ENCODE data around the gene MACROH2A1.

DNA sequence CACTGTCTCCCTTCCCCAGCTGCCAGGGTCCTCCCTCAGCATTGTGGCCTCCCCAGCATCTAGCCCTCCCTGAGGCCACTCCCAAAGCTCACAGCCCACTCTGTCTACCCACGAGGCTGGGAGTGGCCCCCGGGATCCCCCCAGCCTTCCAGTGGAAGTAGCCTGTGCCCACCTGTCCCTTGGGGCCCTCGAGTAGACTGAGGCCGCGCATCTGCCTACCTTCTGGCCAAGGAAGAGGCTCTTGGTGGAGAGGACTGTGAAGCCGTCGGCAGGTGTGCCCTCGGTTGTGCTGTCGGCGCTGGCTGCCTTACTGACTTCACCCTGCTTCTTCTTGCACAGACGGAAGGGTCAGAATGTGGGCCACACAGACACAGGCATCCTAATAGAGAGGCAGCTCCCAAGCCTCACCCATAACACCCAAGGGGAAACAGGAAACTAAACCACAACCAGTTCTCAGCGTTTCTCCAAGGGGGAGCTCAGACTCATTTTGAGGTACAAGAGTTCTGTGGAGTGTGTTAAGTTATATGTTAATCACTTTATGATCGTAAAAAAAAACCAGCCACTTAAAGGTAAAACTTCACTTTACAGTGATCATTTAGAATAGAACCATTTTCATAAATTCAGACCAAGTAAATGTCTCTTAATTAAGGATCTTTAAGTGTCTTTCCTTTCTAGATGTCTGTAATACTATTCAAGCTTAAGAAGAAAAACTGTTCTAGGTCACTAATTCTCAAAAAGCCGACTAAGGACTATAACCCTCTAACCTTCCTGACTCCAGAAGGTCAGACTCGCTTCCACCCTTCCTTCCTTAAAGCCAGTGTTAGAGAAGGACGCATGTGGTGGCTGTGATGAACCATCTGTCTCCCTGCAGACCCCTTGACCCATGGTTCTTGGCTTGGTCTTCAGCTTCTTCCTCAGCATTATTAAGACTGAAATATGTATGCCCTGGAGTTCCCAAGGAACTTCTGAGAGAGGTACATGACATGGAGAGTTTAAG, 38.5 kb downstream of the MACROH2A1 start:
- TF ChIP-seq, protein P1, sequence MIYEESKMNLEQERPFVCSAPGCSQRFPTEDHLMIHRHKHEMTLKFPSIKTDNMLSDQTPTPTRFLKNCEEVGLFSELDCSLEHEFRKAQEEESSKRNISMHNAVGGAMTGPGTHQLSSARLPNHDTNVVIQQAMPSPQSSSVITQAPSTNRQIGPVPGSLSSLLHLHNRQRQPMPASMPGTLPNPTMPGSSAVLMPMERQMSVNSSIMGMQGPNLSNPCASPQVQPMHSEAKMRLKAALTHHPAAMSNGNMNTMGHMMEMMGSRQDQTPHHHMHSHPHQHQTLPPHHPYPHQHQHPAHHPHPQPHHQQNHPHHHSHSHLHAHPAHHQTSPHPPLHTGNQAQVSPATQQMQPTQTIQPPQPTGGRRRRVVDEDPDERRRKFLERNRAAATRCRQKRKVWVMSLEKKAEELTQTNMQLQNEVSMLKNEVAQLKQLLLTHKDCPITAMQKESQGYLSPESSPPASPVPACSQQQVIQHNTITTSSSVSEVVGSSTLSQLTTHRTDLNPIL (CRISPR knock-in tag; IDR thresholded peaks at IDR 0.05; ENCODE audit: low read depth), result no peak
- TF ChIP-seq RARB (CRISPR knock-in tag; IDR thresholded peaks at IDR 0.05) (no peak), ZFP30 (CRISPR knock-in tag; IDR thresholded peaks at IDR 0.05) (no peak), ZNF565 (CRISPR knock-in tag; conservative IDR thresholded peaks at IDR 0.05; ENCODE audit: low read depth) (no peak), ZC3H10 (CRISPR knock-in tag; IDR thresholded peaks at IDR 0.05) (no peak), ZFP3 (CRISPR knock-in tag; IDR thresholded peaks at IDR 0.05) (no peak), GLIS3 (CRISPR knock-in tag; IDR thresholded peaks at IDR 0.05) (no peak), ESRRG (CRISPR knock-in tag; IDR thresholded peaks at IDR 0.05) (no peak), ARNTL (CRISPR knock-in tag; IDR thresholded peaks at IDR 0.05; ENCODE audit: borderline replicate concordance, low read depth) (no peak)
- TF ChIP-seq, protein P2, sequence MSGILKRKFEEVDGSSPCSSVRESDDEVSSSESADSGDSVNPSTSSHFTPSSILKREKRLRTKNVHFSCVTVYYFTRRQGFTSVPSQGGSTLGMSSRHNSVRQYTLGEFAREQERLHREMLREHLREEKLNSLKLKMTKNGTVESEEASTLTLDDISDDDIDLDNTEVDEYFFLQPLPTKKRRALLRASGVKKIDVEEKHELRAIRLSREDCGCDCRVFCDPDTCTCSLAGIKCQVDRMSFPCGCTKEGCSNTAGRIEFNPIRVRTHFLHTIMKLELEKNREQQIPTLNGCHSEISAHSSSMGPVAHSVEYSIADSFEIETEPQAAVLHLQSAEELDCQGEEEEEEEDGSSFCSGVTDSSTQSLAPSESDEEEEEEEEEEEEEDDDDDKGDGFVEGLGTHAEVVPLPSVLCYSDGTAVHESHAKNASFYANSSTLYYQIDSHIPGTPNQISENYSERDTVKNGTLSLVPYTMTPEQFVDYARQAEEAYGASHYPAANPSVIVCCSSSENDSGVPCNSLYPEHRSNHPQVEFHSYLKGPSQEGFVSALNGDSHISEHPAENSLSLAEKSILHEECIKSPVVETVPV (CRISPR knock-in tag; IDR thresholded peaks at IDR 0.05), result no peak
- TF ChIP-seq, protein P3, sequence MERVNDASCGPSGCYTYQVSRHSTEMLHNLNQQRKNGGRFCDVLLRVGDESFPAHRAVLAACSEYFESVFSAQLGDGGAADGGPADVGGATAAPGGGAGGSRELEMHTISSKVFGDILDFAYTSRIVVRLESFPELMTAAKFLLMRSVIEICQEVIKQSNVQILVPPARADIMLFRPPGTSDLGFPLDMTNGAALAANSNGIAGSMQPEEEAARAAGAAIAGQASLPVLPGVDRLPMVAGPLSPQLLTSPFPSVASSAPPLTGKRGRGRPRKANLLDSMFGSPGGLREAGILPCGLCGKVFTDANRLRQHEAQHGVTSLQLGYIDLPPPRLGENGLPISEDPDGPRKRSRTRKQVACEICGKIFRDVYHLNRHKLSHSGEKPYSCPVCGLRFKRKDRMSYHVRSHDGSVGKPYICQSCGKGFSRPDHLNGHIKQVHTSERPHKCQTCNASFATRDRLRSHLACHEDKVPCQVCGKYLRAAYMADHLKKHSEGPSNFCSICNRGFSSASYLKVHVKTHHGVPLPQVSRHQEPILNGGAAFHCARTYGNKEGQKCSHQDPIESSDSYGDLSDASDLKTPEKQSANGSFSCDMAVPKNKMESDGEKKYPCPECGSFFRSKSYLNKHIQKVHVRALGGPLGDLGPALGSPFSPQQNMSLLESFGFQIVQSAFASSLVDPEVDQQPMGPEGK (CRISPR knock-in tag; IDR thresholded peaks at IDR 0.05; ENCODE audit: borderline replicate concordance), result no peak

Measured in SK-N-SH treated with all-trans-retinoic acid at 6 μM for 48 hours (cell line).